Lower leg skin (tissue), 3 donors: ENCODE measurements around the gene YWHAB.

Experiments
- CTCF ChIP-seq, 3 donors: fragments of 450-650 bp; IDR thresholded peaks; one replicate each; pipeline ENCODE4 v1.5.1; 2016; ENCODE audit warnings: antibody characterized with exemption in 3 of 3, mild to moderate bottlenecking in 3 of 3, moderate library complexity in 2 of 3
- POLR2A ChIP-seq, 2 donors: fragments of 450-650 bp; IDR thresholded peaks; one replicate each; pipeline ENCODE4 v1.6.1; 2016 to 2017; ENCODE audit warnings: antibody characterized with exemption in 2 of 2, mild to moderate bottlenecking in 1 of 2, moderate library complexity in 1 of 2

DNA sequence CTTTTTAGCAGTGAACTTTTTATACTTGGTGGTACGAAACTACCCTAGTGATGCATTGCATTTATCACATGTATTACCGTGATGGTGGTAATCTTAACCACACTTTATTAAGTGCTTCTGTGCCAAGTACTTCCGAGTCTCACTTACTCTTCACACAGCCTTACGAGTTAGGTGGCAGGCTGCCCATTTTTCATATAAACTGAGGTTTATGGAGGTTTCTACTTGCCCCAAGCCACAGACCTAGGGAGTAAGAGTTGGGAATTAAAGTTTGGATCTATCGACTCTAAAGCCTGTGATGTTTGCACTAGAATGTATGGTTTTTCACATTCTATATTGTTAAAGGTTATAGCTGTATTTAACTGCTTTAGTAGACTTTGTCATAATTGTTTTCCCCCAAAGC, 18.9 kb downstream of the YWHAB start:
- TF ChIP-seq CTCF (IDR thresholded peaks at IDR 0.05) (no peak), POLR2A (IDR thresholded peaks at IDR 0.05) (no peak)
